WTC11 (cell line): Measurements from ENCODE around the gene SLC38A8. TPM values are rescaled to one million over a fixed set of nuclear protein-coding genes. Genes with fewer than 3 reads are reported as not detected.

Experiments used
- ATAC-seq: fragments of 200-7000 bp; cut with Tn5 transposase; 2 replicates; pipeline ENCODE4 v1.10.0; 2021; ENCODE audit warnings: mild to moderate bottlenecking, moderate library complexity
- CTCF ChIA-PET: fragments of 300-600 bp; sonication (Branson Sonifier 250); formaldehyde crosslinking; loops from one replicate; lab custom pipeline; 2021; ENCODE audit warnings: antibody characterized with exemption; lab: Charles Lee
- POLR2A ChIA-PET: fragments of 350-600 bp; sonication (Branson Sonifier 250); formaldehyde crosslinking; loops from one replicate; lab custom pipeline; 2021; ENCODE audit warnings: antibody characterized with exemption; lab: Charles Lee
- DNase-seq: peaks from one replicate; pipeline ENCODE4 v3.0.0; 2021; ENCODE audit warnings: low spot score
- H3K27ac Mint-ChIP-seq: 2 replicates; pipeline ENCODE4 v1.8.0; 2021; ENCODE audit warnings: mixed read lengths
- H3K27me3 Mint-ChIP-seq: 2 replicates; pipeline ENCODE4 v1.8.0; 2021; ENCODE audit warnings: low read depth, mild to moderate bottlenecking, moderate library complexity, mixed read lengths
- H3K36me3 Mint-ChIP-seq: 2 replicates; pipeline ENCODE4 v1.8.0; 2021; ENCODE audit warnings: mixed read lengths
- H3K4me1 Mint-ChIP-seq: 2 replicates; pipeline ENCODE4 v1.8.0; 2022; ENCODE audit warnings: mixed read lengths
- H3K4me3 Mint-ChIP-seq: 2 replicates; pipeline ENCODE4 v1.8.0; 2021; ENCODE audit warnings: mild to moderate bottlenecking, moderate library complexity, mixed read lengths
- H3K9me3 Mint-ChIP-seq: 2 replicates; pipeline ENCODE4 v1.8.0; 2021; ENCODE audit warnings: mixed read lengths
- CBFB ChIP-seq: sonication (generic); formaldehyde crosslinking; IDR thresholded peaks from 2 replicates; pipeline ENCODE4 v1.8.1; 2022; ENCODE audit warnings: mild to moderate bottlenecking, low read depth, missing genetic modification reagents
- IRF2 ChIP-seq: sonication (generic); formaldehyde crosslinking; IDR thresholded peaks from 2 replicates; pipeline ENCODE4 v1.8.0; 2022; ENCODE audit warnings: low read depth, missing genetic modification reagents, borderline replicate concordance
- NFATC4 ChIP-seq: fragments of 250-450 bp; sonication (Bioruptor Pico); IDR thresholded peaks from 2 replicates; pipeline ENCODE4 v1.9.0; 2021; ENCODE audit warnings: mild to moderate bottlenecking
- RELA ChIP-seq: sonication (generic); formaldehyde crosslinking; IDR thresholded peaks from 2 replicates; pipeline ENCODE4 v1.8.1; 2022; ENCODE audit warnings: missing genetic modification reagents, mild to moderate bottlenecking, borderline replicate concordance
- ZNF423 ChIP-seq: fragments of 250-450 bp; sonication (Bioruptor Pico); IDR thresholded peaks from 2 replicates; pipeline ENCODE4 v2.1.2; 2022; ENCODE audit warnings: mild to moderate bottlenecking, moderate library complexity
- ZNF671 ChIP-seq: fragments of 250-450 bp; sonication (Bioruptor Pico); IDR thresholded peaks from 2 replicates; pipeline ENCODE4 v1.8.0; 2021; ENCODE audit warnings: mild to moderate bottlenecking
- total RNA-seq: library from RNA; stranded (reverse); gene quantifications from 3 replicates; pipeline ENCODE4 v1.2.3, GENCODE V29; 2021
- TF ChIP-seq, protein P1 (sequence below): sonication (generic); formaldehyde crosslinking; IDR thresholded peaks from 2 replicates; pipeline ENCODE4 v1.8.0; 2023; ENCODE audit warnings: missing genetic modification reagents, mild to moderate bottlenecking, borderline replicate concordance
- TF ChIP-seq, protein P2 (sequence below): sonication (generic); formaldehyde crosslinking; IDR thresholded peaks from 2 replicates; pipeline ENCODE4 v1.8.1; 2022; ENCODE audit warnings: missing genetic modification reagents, borderline replicate concordance
- TF ChIP-seq, protein P3 (sequence below): fragments of 250-450 bp; sonication (Bioruptor Pico); IDR thresholded peaks from 2 replicates; pipeline ENCODE4 v1.9.0; 2021; ENCODE audit warnings: mild to moderate bottlenecking
- TF ChIP-seq, protein P4 (sequence below): sonication (generic); formaldehyde crosslinking; IDR thresholded peaks from 2 replicates; pipeline ENCODE4 v1.8.0; 2023; ENCODE audit warnings: missing genetic modification reagents
- TF ChIP-seq, protein P5 (sequence below): sonication (generic); formaldehyde crosslinking; IDR thresholded peaks from 2 replicates; pipeline ENCODE4 v1.8.1; 2022; ENCODE audit warnings: low read depth, mild to moderate bottlenecking, moderate library complexity, missing genetic modification reagents, borderline replicate concordance
- TF ChIP-seq, protein P6 (sequence below): sonication (generic); formaldehyde crosslinking; IDR thresholded peaks from 2 replicates; pipeline ENCODE4 v1.8.1; 2023; ENCODE audit warnings: mild to moderate bottlenecking, missing genetic modification reagents
- TF ChIP-seq, protein P7 (sequence below): fragments of 200-600 bp; IDR thresholded peaks from 2 replicates; pipeline ENCODE4 v1.8.0; 2022; ENCODE audit warnings: antibody characterized with exemption
- TF ChIP-seq, protein P8 (sequence below): sonication (generic); formaldehyde crosslinking; IDR thresholded peaks from 2 replicates; pipeline ENCODE4 v1.8.0; 2023; ENCODE audit warnings: mild to moderate bottlenecking, missing genetic modification reagents
- TF ChIP-seq, protein P9 (sequence below): sonication (generic); formaldehyde crosslinking; IDR thresholded peaks from 2 replicates; pipeline ENCODE4 v1.8.1; 2023; ENCODE audit warnings: mild to moderate bottlenecking, missing genetic modification reagents
- TF ChIP-seq, protein P10 (sequence below): sonication (generic); formaldehyde crosslinking; IDR thresholded peaks from 2 replicates; pipeline ENCODE4 v1.8.1; 2023; ENCODE audit warnings: mild to moderate bottlenecking, moderate library complexity, missing genetic modification reagents

The SLC38A8 gene
- total RNA-seq, 1 experiment from 2014 or later: not detected

DNA sequence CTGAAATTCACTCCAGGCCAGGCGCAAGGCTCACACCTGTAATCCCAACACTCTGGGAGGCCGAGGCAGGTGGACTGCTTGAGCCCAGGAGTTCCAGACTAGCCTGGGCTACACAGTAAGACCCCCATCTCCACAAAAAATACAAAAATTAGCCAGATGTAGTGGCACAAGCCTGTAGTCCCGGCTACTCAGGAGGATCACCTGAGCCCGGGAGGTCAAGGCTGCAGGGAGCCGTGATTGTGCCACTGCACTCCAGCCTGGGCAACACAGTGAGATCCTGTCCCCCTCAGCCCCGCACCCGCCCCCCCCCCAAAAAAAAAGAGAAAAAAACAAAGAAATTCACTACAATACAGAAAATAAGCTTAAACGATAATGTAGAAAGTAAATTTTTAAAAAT is 42.7 kb upstream of the SLC38A8 start:
- no peak for ATAC-seq
- ChIA-PET POLR2A (no interaction called here), CTCF (interaction anchor here (0.7 to 4.3 kb wide), 32 partner anchors 10 to 397 kb away, joined by 3 to 28 read pairs (median 4); partner anchors contain the start of genes DNAAF1, HSDL1, MBTPS1 and OSGIN1)
- Mint-ChIP-seq H3K4me1 (no peaks in the 10 kb centered on the region), H3K9me3 (no peaks in the 10 kb centered on the region), H3K4me3 (no peak overlapping the region), H3K27ac (no peak overlapping the region), H3K36me3 (peaks cover 53% of the 10 kb centered on the region), H3K27me3 (no peaks in the 10 kb centered on the region)
- no peak for DNase-seq
- TF ChIP-seq ZNF423 (CRISPR knock-in tag): no peak
- TF ChIP-seq, protein P1, sequence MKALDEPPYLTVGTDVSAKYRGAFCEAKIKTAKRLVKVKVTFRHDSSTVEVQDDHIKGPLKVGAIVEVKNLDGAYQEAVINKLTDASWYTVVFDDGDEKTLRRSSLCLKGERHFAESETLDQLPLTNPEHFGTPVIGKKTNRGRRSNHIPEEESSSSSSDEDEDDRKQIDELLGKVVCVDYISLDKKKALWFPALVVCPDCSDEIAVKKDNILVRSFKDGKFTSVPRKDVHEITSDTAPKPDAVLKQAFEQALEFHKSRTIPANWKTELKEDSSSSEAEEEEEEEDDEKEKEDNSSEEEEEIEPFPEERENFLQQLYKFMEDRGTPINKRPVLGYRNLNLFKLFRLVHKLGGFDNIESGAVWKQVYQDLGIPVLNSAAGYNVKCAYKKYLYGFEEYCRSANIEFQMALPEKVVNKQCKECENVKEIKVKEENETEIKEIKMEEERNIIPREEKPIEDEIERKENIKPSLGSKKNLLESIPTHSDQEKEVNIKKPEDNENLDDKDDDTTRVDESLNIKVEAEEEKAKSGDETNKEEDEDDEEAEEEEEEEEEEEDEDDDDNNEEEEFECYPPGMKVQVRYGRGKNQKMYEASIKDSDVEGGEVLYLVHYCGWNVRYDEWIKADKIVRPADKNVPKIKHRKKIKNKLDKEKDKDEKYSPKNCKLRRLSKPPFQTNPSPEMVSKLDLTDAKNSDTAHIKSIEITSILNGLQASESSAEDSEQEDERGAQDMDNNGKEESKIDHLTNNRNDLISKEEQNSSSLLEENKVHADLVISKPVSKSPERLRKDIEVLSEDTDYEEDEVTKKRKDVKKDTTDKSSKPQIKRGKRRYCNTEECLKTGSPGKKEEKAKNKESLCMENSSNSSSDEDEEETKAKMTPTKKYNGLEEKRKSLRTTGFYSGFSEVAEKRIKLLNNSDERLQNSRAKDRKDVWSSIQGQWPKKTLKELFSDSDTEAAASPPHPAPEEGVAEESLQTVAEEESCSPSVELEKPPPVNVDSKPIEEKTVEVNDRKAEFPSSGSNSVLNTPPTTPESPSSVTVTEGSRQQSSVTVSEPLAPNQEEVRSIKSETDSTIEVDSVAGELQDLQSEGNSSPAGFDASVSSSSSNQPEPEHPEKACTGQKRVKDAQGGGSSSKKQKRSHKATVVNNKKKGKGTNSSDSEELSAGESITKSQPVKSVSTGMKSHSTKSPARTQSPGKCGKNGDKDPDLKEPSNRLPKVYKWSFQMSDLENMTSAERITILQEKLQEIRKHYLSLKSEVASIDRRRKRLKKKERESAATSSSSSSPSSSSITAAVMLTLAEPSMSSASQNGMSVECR (CRISPR knock-in tag): no peak
- no peak for TF ChIP-seq NFATC4 (CRISPR knock-in tag)
- TF ChIP-seq, protein P2, sequence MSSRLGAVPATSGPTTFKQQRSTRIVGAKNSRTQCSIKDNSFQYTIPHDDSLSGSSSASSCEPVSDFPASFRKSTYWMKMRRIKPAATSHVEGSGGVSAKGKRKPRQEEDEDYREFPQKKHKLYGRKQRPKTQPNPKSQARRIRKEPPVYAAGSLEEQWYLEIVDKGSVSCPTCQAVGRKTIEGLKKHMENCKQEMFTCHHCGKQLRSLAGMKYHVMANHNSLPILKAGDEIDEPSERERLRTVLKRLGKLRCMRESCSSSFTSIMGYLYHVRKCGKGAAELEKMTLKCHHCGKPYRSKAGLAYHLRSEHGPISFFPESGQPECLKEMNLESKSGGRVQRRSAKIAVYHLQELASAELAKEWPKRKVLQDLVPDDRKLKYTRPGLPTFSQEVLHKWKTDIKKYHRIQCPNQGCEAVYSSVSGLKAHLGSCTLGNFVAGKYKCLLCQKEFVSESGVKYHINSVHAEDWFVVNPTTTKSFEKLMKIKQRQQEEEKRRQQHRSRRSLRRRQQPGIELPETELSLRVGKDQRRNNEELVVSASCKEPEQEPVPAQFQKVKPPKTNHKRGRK (CRISPR knock-in tag): no peak
- TF ChIP-seq, protein P3, sequence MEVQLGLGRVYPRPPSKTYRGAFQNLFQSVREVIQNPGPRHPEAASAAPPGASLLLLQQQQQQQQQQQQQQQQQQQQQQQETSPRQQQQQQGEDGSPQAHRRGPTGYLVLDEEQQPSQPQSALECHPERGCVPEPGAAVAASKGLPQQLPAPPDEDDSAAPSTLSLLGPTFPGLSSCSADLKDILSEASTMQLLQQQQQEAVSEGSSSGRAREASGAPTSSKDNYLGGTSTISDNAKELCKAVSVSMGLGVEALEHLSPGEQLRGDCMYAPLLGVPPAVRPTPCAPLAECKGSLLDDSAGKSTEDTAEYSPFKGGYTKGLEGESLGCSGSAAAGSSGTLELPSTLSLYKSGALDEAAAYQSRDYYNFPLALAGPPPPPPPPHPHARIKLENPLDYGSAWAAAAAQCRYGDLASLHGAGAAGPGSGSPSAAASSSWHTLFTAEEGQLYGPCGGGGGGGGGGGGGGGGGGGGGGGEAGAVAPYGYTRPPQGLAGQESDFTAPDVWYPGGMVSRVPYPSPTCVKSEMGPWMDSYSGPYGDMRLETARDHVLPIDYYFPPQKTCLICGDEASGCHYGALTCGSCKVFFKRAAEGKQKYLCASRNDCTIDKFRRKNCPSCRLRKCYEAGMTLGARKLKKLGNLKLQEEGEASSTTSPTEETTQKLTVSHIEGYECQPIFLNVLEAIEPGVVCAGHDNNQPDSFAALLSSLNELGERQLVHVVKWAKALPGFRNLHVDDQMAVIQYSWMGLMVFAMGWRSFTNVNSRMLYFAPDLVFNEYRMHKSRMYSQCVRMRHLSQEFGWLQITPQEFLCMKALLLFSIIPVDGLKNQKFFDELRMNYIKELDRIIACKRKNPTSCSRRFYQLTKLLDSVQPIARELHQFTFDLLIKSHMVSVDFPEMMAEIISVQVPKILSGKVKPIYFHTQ (CRISPR knock-in tag): no peak
- no peak for TF ChIP-seq IRF2
- TF ChIP-seq, protein P4, sequence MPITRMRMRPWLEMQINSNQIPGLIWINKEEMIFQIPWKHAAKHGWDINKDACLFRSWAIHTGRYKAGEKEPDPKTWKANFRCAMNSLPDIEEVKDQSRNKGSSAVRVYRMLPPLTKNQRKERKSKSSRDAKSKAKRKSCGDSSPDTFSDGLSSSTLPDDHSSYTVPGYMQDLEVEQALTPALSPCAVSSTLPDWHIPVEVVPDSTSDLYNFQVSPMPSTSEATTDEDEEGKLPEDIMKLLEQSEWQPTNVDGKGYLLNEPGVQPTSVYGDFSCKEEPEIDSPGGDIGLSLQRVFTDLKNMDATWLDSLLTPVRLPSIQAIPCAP: no peak
- TF ChIP-seq CBFB: no peak
- TF ChIP-seq, protein P5, sequence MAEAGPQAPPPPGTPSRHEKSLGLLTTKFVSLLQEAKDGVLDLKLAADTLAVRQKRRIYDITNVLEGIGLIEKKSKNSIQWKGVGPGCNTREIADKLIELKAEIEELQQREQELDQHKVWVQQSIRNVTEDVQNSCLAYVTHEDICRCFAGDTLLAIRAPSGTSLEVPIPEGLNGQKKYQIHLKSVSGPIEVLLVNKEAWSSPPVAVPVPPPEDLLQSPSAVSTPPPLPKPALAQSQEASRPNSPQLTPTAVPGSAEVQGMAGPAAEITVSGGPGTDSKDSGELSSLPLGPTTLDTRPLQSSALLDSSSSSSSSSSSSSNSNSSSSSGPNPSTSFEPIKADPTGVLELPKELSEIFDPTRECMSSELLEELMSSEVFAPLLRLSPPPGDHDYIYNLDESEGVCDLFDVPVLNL (CRISPR knock-in tag): no peak
- TF ChIP-seq, protein P6, sequence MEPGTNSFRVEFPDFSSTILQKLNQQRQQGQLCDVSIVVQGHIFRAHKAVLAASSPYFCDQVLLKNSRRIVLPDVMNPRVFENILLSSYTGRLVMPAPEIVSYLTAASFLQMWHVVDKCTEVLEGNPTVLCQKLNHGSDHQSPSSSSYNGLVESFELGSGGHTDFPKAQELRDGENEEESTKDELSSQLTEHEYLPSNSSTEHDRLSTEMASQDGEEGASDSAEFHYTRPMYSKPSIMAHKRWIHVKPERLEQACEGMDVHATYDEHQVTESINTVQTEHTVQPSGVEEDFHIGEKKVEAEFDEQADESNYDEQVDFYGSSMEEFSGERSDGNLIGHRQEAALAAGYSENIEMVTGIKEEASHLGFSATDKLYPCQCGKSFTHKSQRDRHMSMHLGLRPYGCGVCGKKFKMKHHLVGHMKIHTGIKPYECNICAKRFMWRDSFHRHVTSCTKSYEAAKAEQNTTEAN: no peak
- no peak for TF ChIP-seq ZNF671
- TF ChIP-seq, protein P7, sequence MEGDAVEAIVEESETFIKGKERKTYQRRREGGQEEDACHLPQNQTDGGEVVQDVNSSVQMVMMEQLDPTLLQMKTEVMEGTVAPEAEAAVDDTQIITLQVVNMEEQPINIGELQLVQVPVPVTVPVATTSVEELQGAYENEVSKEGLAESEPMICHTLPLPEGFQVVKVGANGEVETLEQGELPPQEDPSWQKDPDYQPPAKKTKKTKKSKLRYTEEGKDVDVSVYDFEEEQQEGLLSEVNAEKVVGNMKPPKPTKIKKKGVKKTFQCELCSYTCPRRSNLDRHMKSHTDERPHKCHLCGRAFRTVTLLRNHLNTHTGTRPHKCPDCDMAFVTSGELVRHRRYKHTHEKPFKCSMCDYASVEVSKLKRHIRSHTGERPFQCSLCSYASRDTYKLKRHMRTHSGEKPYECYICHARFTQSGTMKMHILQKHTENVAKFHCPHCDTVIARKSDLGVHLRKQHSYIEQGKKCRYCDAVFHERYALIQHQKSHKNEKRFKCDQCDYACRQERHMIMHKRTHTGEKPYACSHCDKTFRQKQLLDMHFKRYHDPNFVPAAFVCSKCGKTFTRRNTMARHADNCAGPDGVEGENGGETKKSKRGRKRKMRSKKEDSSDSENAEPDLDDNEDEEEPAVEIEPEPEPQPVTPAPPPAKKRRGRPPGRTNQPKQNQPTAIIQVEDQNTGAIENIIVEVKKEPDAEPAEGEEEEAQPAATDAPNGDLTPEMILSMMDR: no peak
- TF ChIP-seq RELA: no peak
- TF ChIP-seq, protein P8, sequence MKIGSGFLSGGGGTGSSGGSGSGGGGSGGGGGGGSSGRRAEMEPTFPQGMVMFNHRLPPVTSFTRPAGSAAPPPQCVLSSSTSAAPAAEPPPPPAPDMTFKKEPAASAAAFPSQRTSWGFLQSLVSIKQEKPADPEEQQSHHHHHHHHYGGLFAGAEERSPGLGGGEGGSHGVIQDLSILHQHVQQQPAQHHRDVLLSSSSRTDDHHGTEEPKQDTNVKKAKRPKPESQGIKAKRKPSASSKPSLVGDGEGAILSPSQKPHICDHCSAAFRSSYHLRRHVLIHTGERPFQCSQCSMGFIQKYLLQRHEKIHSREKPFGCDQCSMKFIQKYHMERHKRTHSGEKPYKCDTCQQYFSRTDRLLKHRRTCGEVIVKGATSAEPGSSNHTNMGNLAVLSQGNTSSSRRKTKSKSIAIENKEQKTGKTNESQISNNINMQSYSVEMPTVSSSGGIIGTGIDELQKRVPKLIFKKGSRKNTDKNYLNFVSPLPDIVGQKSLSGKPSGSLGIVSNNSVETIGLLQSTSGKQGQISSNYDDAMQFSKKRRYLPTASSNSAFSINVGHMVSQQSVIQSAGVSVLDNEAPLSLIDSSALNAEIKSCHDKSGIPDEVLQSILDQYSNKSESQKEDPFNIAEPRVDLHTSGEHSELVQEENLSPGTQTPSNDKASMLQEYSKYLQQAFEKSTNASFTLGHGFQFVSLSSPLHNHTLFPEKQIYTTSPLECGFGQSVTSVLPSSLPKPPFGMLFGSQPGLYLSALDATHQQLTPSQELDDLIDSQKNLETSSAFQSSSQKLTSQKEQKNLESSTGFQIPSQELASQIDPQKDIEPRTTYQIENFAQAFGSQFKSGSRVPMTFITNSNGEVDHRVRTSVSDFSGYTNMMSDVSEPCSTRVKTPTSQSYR: no peak
- TF ChIP-seq, protein P9, sequence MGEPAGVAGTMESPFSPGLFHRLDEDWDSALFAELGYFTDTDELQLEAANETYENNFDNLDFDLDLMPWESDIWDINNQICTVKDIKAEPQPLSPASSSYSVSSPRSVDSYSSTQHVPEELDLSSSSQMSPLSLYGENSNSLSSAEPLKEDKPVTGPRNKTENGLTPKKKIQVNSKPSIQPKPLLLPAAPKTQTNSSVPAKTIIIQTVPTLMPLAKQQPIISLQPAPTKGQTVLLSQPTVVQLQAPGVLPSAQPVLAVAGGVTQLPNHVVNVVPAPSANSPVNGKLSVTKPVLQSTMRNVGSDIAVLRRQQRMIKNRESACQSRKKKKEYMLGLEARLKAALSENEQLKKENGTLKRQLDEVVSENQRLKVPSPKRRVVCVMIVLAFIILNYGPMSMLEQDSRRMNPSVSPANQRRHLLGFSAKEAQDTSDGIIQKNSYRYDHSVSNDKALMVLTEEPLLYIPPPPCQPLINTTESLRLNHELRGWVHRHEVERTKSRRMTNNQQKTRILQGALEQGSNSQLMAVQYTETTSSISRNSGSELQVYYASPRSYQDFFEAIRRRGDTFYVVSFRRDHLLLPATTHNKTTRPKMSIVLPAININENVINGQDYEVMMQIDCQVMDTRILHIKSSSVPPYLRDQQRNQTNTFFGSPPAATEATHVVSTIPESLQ (CRISPR knock-in tag): no peak
- TF ChIP-seq, protein P10, sequence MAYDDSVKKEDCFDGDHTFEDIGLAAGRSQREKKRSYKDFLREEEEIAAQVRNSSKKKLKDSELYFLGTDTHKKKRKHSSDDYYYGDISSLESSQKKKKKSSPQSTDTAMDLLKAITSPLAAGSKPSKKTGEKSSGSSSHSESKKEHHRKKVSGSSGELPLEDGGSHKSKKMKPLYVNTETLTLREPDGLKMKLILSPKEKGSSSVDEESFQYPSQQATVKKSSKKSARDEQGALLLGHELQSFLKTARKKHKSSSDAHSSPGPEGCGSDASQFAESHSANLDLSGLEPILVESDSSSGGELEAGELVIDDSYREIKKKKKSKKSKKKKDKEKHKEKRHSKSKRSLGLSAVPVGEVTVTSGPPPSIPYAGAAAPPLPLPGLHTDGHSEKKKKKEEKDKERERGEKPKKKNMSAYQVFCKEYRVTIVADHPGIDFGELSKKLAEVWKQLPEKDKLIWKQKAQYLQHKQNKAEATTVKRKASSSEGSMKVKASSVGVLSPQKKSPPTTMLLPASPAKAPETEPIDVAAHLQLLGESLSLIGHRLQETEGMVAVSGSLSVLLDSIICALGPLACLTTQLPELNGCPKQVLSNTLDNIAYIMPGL (CRISPR knock-in tag): no peak
